T-helper 9 cell (primary cell): ENCODE results near the gene SAXO1.

Experiments
- DNase-seq: peaks from one replicate; pipeline ENCODE4 v3.0.0-alpha.2; 2020

Gene SAXO1

GRCh38 chr9:18909140-18910018, 123.6 kb downstream of the SAXO1 start:
- no peak for DNase-seq

GRCh38 chr9:18907927-18908625, 124.9 kb downstream of the SAXO1 start:
- DNase-seq = no peak

GRCh38 chr9:18906656-18907395, 126.2 kb downstream of the SAXO1 start:
- no peak for DNase-seq

- no peak for DNase-seq
These were observed 127.0 kb downstream of the SAXO1 start for GRCh38 chr9:18905883-18906629.

- DNase-seq = no peak
These were observed 127.8 kb downstream of the SAXO1 start for GRCh38 chr9:18905028-18905882.

- no peak for DNase-seq
These were observed 129.6 kb downstream of the SAXO1 start for GRCh38 chr9:18903450-18903849.

- DNase-seq = no peak
These were observed 136.4 kb downstream of the SAXO1 start for GRCh38 chr9:18896531-18897179.

GRCh38 chr9:18896004-18896403, 137.0 kb downstream of the SAXO1 start:
- DNase-seq = no peak

GRCh38 chr9:18893491-18893890, 139.5 kb downstream of the SAXO1 start:
- no peak for DNase-seq

GRCh38 chr9:18893046-18893445, 140.0 kb downstream of the SAXO1 start:
- no peak for DNase-seq

GRCh38 chr9:18891946-18892670, 140.9 kb downstream of the SAXO1 start:
- DNase-seq = no peak

GRCh38 chr9:18890372-18890771, 142.6 kb downstream of the SAXO1 start:
- no peak for DNase-seq

- DNase-seq = no peak
These were observed 143.5 kb downstream of the SAXO1 start for GRCh38 chr9:18889550-18889949.

GRCh38 chr9:18888290-18888689, 144.7 kb downstream of the SAXO1 start:
- no peak for DNase-seq

GRCh38 chr9:18887546-18887945, 145.5 kb downstream of the SAXO1 start:
- no peak for DNase-seq

GRCh38 chr9:18881758-18882157, 151.3 kb downstream of the SAXO1 start:
- no peak for DNase-seq

- DNase-seq = no peak
These were observed 155.0 kb downstream of the SAXO1 start for GRCh38 chr9:18877984-18878383.
